HG02571 (cell line): Measurements from ENCODE around the gene TSPAN17.

Source experiments
- ATAC-seq: cut with Tn5 transposase; IDR thresholded peaks from one replicate; pipeline ENCODE4 v1.9.1; 2021; ENCODE audit warnings: mild to moderate bottlenecking, moderate library complexity; ENCODE audit not compliant: unreplicated experiment

The TSPAN17 gene

DNA sequence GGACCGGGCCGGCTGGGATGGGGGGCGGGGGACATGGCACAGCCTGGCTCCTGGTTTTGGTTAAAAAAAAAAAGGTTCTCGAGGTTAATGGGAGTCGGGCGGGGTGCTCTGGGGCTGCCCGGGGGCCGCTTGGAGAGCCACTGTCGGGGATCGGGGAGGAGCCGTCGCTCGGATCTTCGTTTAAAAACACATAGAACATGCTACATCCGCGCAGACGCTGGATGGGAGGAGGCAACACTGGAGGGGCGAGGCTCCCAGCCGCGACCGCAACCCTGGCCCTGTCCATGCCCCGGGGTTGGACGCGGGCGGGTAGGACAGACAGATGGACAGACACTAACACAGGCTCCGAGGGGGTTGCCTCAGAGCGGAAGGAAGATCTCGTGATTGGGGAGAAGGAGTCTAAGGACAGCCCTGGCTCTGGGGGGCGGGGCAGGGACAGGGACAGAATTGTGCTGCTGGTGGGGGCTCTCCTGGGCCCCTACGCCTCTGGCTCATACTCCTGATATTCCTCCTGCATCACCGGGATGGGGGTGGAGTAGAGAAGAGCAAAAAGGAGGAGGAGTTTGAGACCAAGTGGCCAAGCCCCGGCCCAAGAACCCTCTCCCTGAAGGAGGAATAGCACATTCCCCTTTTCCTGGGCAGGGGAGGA lies 26.8 kb upstream of the TSPAN17 start:
- no peak for ATAC-seq

- no peak for ATAC-seq
Observed at GRCh38 chr5:176621661-176622079, 25.6 kb upstream of the TSPAN17 start.

DNA sequence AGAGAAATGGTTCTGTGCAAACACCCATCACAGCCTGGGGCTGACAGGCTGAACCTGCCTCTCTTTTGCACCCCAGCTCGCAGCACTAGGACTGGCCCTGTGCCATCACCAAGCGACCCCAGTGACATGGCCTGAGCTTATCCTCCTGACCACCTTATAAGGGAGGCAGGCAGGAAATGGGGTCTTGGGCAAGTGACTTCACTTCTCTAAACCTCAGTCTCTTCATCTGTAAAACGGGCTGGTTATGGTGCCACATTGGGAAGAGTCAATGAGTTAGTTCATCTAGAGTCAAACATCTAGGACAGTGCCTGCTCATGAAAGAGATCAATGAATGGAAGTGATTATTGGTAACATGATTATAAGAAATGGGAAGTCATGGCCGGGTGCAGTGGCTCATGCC lies 23.1 kb upstream of the TSPAN17 start:
- no peak for ATAC-seq

- no peak for ATAC-seq
Observed at GRCh38 chr5:176624938-176625337, 22.3 kb upstream of the TSPAN17 start.

DNA sequence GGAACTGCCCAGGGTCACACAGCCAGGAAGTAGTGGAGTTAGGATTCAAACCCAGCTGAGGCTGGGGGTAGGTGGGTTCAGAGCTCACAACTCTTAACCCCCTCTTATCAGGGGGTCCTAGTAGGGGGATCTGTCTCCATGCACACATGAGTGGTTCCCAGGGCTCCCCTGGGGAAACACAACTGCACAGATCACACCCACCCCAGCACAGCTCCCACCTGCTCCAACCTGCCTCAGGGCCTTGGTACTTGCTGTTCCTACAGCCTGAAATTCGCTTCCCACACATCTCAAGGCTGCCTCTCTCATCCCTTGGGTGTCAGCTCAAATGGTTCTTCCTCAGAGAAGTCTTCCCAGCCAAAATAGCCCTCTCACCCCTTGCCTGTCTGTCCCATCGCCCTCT lies 21.8 kb upstream of the TSPAN17 start:
- ATAC-seq, result no peak

GRCh38 chr5:176625966-176626875 lies 21.1 kb upstream of the TSPAN17 start:
- no peak for ATAC-seq

- ATAC-seq, result no peak
Observed at GRCh38 chr5:176626876-176627236, 20.4 kb upstream of the TSPAN17 start.

DNA sequence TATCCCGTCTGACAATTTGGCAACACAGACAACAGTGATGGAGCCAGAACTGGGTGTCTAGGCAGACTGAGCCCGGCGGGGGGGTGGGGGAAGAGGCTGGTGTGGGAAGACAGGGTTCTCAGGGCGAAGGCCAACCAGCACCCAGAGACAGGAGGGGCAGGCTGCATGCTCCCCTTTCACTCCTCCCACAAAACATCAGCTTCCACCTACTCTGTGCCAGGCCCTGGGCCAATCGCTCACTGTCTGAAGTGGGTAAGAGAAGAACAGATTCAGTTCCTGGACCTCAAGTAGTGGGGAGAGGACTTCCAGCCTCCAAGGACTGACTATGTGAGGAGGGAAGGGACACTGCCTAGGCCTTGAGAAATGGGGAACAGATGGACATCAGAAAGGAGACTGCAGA lies 19.7 kb upstream of the TSPAN17 start:
- no peak for ATAC-seq

DNA sequence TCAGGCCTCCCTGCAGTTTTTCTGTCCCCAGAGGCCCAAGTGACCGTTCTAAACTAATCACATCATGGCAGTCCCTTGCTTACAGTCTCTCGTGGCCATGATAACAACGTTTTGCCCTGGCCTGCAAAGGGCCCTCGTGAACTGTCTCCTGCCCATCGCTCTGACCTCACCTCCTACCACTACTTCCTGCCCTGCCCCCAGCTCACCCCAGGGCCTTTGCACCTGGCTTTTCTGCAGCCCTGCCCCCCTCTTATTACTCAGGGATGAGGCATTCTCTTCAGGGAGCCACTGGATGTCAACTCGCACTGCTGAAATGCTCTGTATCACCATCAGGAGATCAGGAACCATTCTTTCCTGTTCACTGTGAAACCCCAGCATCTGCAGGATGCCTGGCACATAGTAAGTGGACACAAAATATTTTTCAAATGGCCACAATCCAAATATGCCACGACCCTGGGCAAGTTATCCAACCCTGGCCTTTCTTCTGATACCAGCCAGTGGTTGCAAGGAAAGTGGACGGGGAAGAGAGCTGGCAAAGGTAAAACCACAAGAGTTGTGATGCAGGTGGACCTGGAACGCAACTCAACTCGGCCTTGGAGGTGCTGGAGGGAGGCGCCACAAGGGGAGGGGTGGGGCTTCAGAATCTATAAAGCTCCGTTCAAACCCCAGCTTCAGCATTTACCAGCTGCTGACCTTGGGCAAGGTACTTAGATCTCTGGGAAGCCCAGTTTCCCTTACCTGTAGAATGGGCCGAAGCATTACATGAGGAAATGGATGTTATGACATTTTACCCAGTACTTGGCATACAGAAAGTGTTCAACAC lies 18.7 kb upstream of the TSPAN17 start:
- no peak for ATAC-seq

GRCh38 chr5:176629317-176629852 lies 17.9 kb upstream of the TSPAN17 start:
- ATAC-seq, result no peak

DNA sequence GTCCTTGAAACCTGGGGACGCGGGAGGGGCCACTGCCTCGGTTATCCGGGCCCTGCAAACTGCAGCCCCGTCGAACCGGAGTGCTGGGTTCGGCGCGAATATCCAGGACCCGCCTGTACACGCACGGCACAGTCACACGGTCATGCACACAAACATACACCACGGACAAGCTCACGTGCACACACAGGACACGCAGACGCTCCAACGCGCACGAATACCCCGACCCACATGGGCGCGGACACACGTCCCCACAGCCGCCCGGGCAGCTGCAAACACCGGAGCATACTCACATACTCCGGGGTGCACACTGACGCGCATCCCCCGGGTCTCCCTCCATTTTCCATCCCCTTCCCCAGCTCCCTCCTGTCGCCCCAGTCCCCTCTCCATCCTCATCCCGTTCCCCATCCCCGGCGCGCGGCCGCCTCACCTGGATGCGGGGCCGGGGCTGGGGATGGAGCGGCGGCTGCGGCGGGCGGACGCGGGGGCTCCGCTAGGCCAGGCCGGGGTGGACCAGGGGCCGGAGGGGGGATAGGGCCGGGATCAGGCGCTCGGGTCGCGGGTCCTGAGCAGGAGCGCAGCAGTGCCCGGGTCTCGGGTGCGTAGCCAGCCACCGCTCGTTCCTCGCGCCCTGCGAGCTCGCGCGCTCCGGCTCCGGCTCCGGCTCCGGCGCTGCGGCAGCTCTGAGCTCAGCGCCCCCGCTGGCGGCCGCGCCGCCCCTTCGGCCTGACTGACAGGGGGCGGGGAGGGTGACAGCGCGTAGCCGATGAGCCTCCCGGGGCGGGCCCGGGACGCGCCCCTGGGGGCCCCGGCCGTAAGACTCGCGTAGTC lies 17.2 kb upstream of the TSPAN17 start, which contains the start of the genes EIF4E1B and SNCB:
TSS of gene EIF4E1B (plus strand) at position 823 of the 828 bp plus-strand sequence. CDS start 12,113 bp downstream, outside the sequence.
TSS of gene SNCB (minus strand) at position 682 of the 828 bp plus-strand sequence. CDS start 880 bp downstream, outside the sequence.
- no peak for ATAC-seq

DNA sequence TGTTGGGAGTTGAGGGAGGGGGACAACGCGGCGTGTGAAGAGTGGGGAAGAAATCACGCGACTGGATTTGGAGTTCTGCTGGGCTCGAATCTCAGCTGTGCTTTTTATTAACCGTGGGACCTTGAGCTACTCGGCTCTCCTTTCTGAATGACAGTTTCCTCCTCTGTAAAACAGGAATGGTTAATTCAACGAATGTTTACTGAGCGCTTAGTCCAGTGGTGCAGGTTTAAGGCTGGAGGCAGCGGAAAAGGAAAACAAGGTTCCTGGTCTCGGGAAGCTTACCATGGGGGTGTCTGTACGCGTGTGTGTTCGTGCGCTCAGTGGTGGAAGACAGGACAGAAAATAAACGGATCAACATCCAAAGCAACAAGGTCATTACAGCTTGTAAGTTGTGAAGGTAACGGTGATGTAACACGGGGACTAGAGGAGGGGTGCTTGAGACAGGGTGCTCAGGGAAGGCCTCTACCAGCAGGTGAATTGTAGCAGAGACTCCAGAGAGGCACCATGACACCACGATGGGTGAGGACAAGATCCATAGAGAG lies 16.5 kb upstream of the TSPAN17 start:
- ATAC-seq, result no peak

GRCh38 chr5:176631383-176632200 lies 15.7 kb upstream of the TSPAN17 start:
- ATAC-seq, result no peak

DNA sequence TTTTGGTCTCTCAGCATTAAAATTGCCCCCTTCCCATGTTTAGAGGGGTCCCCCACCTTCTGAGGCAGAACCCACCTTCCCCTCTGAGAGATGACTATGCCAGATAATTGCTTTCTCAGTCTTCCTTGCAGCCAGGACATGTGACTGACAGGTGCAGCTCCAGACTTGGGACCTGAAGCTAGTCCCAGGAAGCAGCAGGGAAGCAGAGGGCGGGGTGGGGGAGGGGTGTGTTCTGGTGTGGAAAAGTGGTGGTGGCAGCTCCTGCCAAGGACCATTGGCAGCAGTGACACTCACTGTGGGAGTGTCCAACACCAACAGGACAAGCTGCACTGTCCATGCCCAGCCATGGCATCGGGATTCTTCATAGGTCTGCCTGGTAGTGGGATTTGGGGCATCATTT lies 14.5 kb upstream of the TSPAN17 start:
- ATAC-seq, result no peak

- no peak for ATAC-seq
Observed at GRCh38 chr5:176633598-176633997, 13.7 kb upstream of the TSPAN17 start.

- ATAC-seq, result no peak
Observed at GRCh38 chr5:176636426-176636825, 10.9 kb upstream of the TSPAN17 start.

DNA sequence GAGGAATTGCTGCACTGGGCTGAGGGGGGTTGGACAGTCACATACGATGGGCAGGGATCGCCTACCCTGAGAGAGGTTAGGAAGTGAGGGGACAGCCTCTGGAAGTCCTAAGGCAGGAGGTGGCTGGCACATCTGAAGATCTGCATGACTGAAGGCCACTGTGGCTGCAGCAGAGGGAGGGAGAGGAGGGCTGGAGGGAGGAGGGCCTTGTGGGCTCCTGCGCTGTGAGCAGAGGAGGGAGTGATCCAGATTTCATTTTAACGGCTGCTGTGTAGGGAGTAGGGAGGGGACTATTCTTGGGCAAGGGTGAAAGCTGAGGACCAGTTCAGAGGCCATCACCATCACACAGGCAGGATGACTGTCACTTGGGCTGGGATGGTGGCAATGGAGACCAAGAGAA lies 9.7 kb upstream of the TSPAN17 start:
- no peak for ATAC-seq

DNA sequence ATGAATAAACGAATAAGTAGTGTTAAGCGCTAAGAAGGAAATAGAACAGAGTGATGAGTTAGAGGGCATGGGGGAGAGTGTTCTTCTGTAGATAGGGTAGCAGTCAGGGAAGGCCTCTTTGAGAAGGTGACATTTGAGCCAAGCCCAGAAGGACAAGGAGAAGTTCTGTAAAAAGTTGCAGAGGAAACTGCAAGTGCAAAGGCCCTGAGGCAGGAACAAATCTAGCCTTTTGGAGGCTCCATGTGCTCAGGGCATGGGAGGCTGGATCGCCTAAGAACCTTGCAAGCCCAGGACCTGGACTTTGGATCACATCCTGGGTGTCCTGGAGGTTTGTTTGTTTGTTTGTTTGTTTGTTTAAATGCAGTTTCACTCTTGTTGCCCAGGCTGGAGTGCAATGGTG lies 8.8 kb upstream of the TSPAN17 start:
- no peak for ATAC-seq

DNA sequence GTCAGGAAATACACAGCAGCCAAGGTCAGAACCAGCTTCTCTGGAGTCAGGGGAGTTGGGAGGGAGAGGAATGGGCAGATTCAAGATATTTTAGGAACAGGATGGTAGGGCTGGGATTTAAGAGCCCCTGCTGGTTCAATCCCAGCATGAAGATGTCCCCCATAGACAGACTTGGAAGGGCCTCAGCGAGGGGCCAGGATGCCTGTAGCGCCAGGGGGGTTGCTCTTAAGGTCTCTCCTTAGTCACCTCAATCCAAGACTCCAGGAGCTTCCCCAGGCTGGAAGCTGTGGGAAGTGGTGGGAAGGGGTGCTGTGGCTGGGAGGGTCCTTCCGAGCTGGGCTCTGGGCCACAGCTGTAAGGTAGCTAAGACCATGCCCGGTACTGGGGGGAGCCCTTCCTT lies 8.1 kb upstream of the TSPAN17 start:
- no peak for ATAC-seq
